A549 (cell line): ENCODE data around the gene ALDH1B1. TPM values are rescaled to one million over a fixed set of nuclear protein-coding genes. Genes with fewer than 3 reads are reported as not detected.

Experiments
- ATAC-seq, 2 experiments: fragments of 200-7000 bp in 1 of 2; fragments of >200 bp in 1 of 2; cut with Nextera tagmentation in 1 of 2; cut with Tn5 transposase in 1 of 2; 3 replicates each; pipeline versions ENCODE4 v1.8.0 to v1.9.1; 2018 to 2020; ENCODE audit warnings: mild to moderate bottlenecking in 1 of 2, moderate library complexity in 1 of 2
- CTCF ChIA-PET: fragments of 300-600 bp; sonication (Branson Sonifier 250); formaldehyde crosslinking; extraction: SDS; loops from one replicate; lab custom pipeline; 2021; ENCODE audit warnings: antibody characterized with exemption, inconsistent platforms; lab: Yijun Ruan, JAX
- POLR2A ChIA-PET: fragments of 350-600 bp; formaldehyde crosslinking; extraction: SDS; loops from one replicate; lab custom pipeline; 2021; ENCODE audit warnings: antibody characterized with exemption, inconsistent platforms; lab: Yijun Ruan, JAX
- DNase-seq, 2 experiments: peaks; one replicate each; pipeline versions ENCODE4 v3.0.0 to v3.0.0-alpha.2; 2011 to 2016; ENCODE audit warnings: low read depth in 1 of 2, low spot score in 1 of 2
- FAIRE-seq: peaks from 2 replicates; lab custom pipeline; 2011; peaks lifted over from hg19 to GRCh38; lab: Jason Lieb, UNC
- H3K27ac ChIP-seq, 2 experiments: fragments of >200 bp; sonication (Bioruptor Twin); formaldehyde crosslinking; 3 replicates each; pipeline ENCODE4 v1.5.1; 2016 to 2017
- H3K4me1 ChIP-seq: fragments of >200 bp; sonication (Bioruptor Twin); formaldehyde crosslinking; 3 replicates; pipeline ENCODE4 v1.6.1; 2016
- H3K4me2 ChIP-seq: fragments of >200 bp; sonication (Bioruptor Twin); formaldehyde crosslinking; 3 replicates; pipeline ENCODE4 v1.6.1; 2016
- H3K4me3 ChIP-seq: fragments of >200 bp; sonication (Bioruptor Twin); formaldehyde crosslinking; 3 replicates; pipeline ENCODE4 v1.5.1; 2016
- H3K9me3 ChIP-seq: fragments of >200 bp; sonication (Bioruptor Twin); formaldehyde crosslinking; 3 replicates; pipeline ENCODE4 v1.6.1; 2016
- BHLHE40 ChIP-seq: IDR thresholded peaks from 2 replicates; pipeline ENCODE4 v1.6.1; 2012; ENCODE audit warnings: low read depth, low read length, inconsistent platforms
- CEBPB ChIP-seq, 2 experiments: fragments of >200 bp in 1 of 2; sonication (Bioruptor Twin) in 1 of 2; formaldehyde crosslinking in 1 of 2; IDR thresholded peaks; 2 replicates each; pipeline ENCODE4 v1.6.1; 2012 to 2016
- CHD2 ChIP-seq: fragments of 150-350 bp; IDR thresholded peaks from 2 replicates; pipeline ENCODE4 v1.6.1; 2014; ENCODE audit warnings: low read length; ENCODE audit not compliant: partially characterized antibody
- CHD4 ChIP-seq: fragments of 200-600 bp; sonication (generic); IDR thresholded peaks from 2 replicates; pipeline ENCODE4 v1.6.1; 2016; ENCODE audit warnings: antibody characterized with exemption, mild to moderate bottlenecking, borderline replicate concordance
- EHF ChIP-seq: fragments of 250-450 bp; sonication (Bioruptor Pico); IDR thresholded peaks from 2 replicates; pipeline ENCODE4 v1.5.0; 2020; ENCODE audit warnings: mild to moderate bottlenecking
- ESRRA ChIP-seq: fragments of 150-350 bp; IDR thresholded peaks from 2 replicates; pipeline ENCODE4 v1.6.1; 2014; ENCODE audit warnings: mild to moderate bottlenecking, low read length, borderline replicate concordance
- FOSB ChIP-seq: fragments of 250-450 bp; sonication (Bioruptor Pico); IDR thresholded peaks from 2 replicates; pipeline ENCODE4 v1.5.0; 2020; ENCODE audit warnings: mild to moderate bottlenecking, moderate library complexity
- FOSL2 ChIP-seq, 2 experiments: fragments of 450-650 bp in 1 of 2; fragments of >200 bp in 1 of 2; sonication (Bioruptor Twin) in 1 of 2; formaldehyde crosslinking; IDR thresholded peaks; 2 replicates each; pipeline versions ENCODE4 v1.5.0 to v1.6.1; 2016 to 2020; ENCODE audit warnings: mild to moderate bottlenecking in 1 of 2, moderate library complexity in 1 of 2
- FOXS1 ChIP-seq: fragments of 250-450 bp; sonication (Bioruptor Pico); IDR thresholded peaks from 2 replicates; pipeline ENCODE4 v1.5.0; 2020; ENCODE audit warnings: mild to moderate bottlenecking, moderate library complexity
- GATA3 ChIP-seq: IDR thresholded peaks from 2 replicates; pipeline ENCODE4 v1.6.1; 2012; ENCODE audit warnings: borderline replicate concordance
- HDAC2 ChIP-seq: fragments of 200-600 bp; sonication (generic); IDR thresholded peaks from 2 replicates; pipeline ENCODE4 v1.6.1; 2016
- NPAS2 ChIP-seq: fragments of 250-450 bp; sonication (Bioruptor Pico); IDR thresholded peaks from 2 replicates; pipeline ENCODE4 v1.8.0; 2022; ENCODE audit warnings: mild to moderate bottlenecking, moderate library complexity, borderline replicate concordance
- POLR2AphosphoS2 ChIP-seq: conservative IDR thresholded peaks from 2 replicates; pipeline ENCODE4 v1.6.1; 2012; ENCODE audit warnings: low read length, improper control_type of control experiment, inconsistent platforms
- RCOR1 ChIP-seq: fragments of 150-350 bp; IDR thresholded peaks from 2 replicates; pipeline ENCODE4 v1.6.1; 2014; ENCODE audit warnings: antibody characterized with exemption, low read length, low read depth
- TFCP2L1 ChIP-seq: fragments of 250-450 bp; sonication (Bioruptor Pico); IDR thresholded peaks from 2 replicates; pipeline ENCODE4 v1.5.0; 2021; ENCODE audit warnings: mild to moderate bottlenecking
- TP53 ChIP-seq: fragments of 250-450 bp; sonication (Bioruptor Pico); IDR thresholded peaks from 2 replicates; pipeline ENCODE4 v1.5.0; 2021; ENCODE audit warnings: mild to moderate bottlenecking, moderate library complexity
- ZSCAN20 ChIP-seq: fragments of 250-450 bp; sonication (Bioruptor Pico); IDR thresholded peaks from 2 replicates; pipeline ENCODE4 v1.8.0; 2022; ENCODE audit warnings: mild to moderate bottlenecking, moderate library complexity
- WGBS: methylation state at CpG from one replicate; pipeline ENCODE4 v1.1.6; 2017; ENCODE audit errors: missing lambda C conversion rate; 5-methylcytosine and 5-hydroxymethylcytosine counted together
- polyA plus RNA-seq, 4 experiments: library from polyadenylated mRNA; depleted of rRNA in 3 of 4; stranded (reverse); fragments of >200 nt; fragmentation: RNase III in 1 of 4; extraction: RNeasy Plus Mini Kit Qiagen cat#74134 plus additional on column Dnase treatment in 1 of 4; gene quantifications; 2 replicates in 3 of 4; 3 replicates in 1 of 4; pipeline ENCODE4 v1.2.3, GENCODE V29; 2011 to 2017
- TF ChIP-seq, protein P1 (sequence below): fragments of 150-350 bp; IDR thresholded peaks from 2 replicates; pipeline ENCODE4 v1.6.1; 2014; ENCODE audit warnings: low read depth, mild to moderate bottlenecking, low read length
- TF ChIP-seq, protein P2 (sequence below): fragments of 200-600 bp; sonication (generic); IDR thresholded peaks from 2 replicates; pipeline ENCODE4 v1.6.1; 2016; ENCODE audit warnings: antibody characterized with exemption, mild to moderate bottlenecking, moderate library complexity
- TF ChIP-seq, protein P3 (sequence below): IDR thresholded peaks from 2 replicates; pipeline ENCODE4 v1.6.1; 2012; ENCODE audit warnings: low read depth, borderline replicate concordance

Gene ALDH1B1
- polyA plus RNA-seq, 2 of the 4 experiments (the other 2 are of a cell fraction) = 40.2 to 71.8 TPM

DNA sequence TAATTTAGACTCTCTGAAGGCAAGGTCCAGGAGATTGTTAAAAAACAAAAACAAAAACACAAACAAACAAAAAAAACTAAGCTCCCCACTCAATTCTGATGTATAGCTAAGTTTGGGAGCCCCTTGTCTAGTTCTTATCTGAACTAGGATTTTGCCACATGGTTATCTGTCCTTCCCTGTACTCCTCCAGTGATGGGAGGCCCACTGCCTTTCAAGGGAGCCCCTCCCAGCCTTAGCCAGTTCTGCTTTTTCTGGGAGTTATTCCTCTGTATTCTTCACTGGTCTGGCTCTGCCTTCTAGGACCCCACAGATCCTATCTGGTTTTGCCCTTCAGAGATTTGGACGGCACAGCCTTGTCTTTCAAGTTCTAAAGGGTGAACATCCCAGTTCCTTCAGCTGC, 2.1 kb upstream of the ALDH1B1 start:
- H3K4me3 ChIP-seq = no peak overlapping the region
- CTCF ChIA-PET = interaction anchor here (0.7 to 3.9 kb wide), 5 partner anchors 10 to 475 kb away, joined by 3 to 18 read pairs (median 11); no protein-coding TSS in a partner anchor
- ATAC-seq (no peak), DNase-seq (no peak), FAIRE-seq (no peak)
- POLR2A ChIA-PET = no interaction called here
- 83% methylated on average over 1 of the region's 1 CpG for WGBS
- 0 out of 3 replicates have a peak, but pooled peaks cover 2% of the 10 kb centered on the region for H3K9me3 ChIP-seq
- TF ChIP-seq FOSB (CRISPR knock-in tag) (no peak), HDAC2 (no peak), ZSCAN20 (CRISPR knock-in tag) (no peak), BHLHE40 (no peak), ESRRA (no peak), TP53 (CRISPR knock-in tag) (no peak), POLR2AphosphoS2 (no peak), GATA3 (no peak), NPAS2 (CRISPR knock-in tag) (no peak), RCOR1 (no peak), CHD2 (no peak), CHD4 (no peak), CEBPB (IDR thresholded peaks at IDR 0.05) (no peak), TFCP2L1 (CRISPR knock-in tag) (no peak)
- TF ChIP-seq, protein P1, sequence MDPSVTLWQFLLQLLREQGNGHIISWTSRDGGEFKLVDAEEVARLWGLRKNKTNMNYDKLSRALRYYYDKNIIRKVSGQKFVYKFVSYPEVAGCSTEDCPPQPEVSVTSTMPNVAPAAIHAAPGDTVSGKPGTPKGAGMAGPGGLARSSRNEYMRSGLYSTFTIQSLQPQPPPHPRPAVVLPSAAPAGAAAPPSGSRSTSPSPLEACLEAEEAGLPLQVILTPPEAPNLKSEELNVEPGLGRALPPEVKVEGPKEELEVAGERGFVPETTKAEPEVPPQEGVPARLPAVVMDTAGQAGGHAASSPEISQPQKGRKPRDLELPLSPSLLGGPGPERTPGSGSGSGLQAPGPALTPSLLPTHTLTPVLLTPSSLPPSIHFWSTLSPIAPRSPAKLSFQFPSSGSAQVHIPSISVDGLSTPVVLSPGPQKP = no peak
- TF ChIP-seq, protein P2, sequence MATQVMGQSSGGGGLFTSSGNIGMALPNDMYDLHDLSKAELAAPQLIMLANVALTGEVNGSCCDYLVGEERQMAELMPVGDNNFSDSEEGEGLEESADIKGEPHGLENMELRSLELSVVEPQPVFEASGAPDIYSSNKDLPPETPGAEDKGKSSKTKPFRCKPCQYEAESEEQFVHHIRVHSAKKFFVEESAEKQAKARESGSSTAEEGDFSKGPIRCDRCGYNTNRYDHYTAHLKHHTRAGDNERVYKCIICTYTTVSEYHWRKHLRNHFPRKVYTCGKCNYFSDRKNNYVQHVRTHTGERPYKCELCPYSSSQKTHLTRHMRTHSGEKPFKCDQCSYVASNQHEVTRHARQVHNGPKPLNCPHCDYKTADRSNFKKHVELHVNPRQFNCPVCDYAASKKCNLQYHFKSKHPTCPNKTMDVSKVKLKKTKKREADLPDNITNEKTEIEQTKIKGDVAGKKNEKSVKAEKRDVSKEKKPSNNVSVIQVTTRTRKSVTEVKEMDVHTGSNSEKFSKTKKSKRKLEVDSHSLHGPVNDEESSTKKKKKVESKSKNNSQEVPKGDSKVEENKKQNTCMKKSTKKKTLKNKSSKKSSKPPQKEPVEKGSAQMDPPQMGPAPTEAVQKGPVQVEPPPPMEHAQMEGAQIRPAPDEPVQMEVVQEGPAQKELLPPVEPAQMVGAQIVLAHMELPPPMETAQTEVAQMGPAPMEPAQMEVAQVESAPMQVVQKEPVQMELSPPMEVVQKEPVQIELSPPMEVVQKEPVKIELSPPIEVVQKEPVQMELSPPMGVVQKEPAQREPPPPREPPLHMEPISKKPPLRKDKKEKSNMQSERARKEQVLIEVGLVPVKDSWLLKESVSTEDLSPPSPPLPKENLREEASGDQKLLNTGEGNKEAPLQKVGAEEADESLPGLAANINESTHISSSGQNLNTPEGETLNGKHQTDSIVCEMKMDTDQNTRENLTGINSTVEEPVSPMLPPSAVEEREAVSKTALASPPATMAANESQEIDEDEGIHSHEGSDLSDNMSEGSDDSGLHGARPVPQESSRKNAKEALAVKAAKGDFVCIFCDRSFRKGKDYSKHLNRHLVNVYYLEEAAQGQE = no peak
- TF ChIP-seq, protein P3, sequence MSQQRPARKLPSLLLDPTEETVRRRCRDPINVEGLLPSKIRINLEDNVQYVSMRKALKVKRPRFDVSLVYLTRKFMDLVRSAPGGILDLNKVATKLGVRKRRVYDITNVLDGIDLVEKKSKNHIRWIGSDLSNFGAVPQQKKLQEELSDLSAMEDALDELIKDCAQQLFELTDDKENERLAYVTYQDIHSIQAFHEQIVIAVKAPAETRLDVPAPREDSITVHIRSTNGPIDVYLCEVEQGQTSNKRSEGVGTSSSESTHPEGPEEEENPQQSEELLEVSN = no peak
- no peak overlapping the region for H3K4me2 ChIP-seq
- H3K27ac ChIP-seq = no peak overlapping the region
- peaks cover 14% of the 10 kb centered on the region; the same call in 1 of the 3 replicates for H3K4me1 ChIP-seq

DNA sequence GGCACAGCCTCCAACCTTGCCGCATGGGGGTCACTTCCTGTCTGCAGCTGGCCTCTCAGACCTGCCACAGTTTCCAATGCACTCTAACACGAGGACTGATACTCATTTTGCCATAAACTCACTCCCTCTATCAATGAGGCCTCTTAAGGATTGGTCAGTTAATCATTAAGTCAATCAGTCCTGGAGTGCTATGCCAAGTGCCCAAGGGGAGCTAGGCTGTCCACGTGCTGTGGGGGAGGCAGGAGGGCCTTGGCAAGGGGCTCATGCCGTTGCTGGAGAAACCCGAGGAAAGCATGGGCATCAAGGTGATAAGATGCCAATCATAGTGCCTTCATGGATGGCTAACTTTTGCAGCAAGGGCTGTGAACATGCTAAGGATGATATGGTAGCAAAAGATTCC, 1.7 kb upstream of the ALDH1B1 start:
- no peak overlapping the region for H3K4me2 ChIP-seq
- 61% methylated on average over 5 of the region's 5 CpGs for WGBS
- DNase-seq (no peak), FAIRE-seq (no peak), ATAC-seq (no peak)
- TF ChIP-seq TP53 (CRISPR knock-in tag) = no peak
- no peak for TF ChIP-seq FOXS1
- no peak for TF ChIP-seq RCOR1
- TF ChIP-seq FOSL2 (IDR thresholded peaks at IDR 0.05) = no peak
- no peak for TF ChIP-seq FOSL2 (CRISPR knock-in tag; IDR thresholded peaks at IDR 0.05)
- no peak for TF ChIP-seq EHF (CRISPR knock-in tag)
- no peaks in the 10 kb centered on the region for H3K9me3 ChIP-seq
- H3K4me1 ChIP-seq = peaks cover 14% of the 10 kb centered on the region; the same call in 1 of the 3 replicates
- POLR2A ChIA-PET = no interaction called here
- H3K27ac ChIP-seq = no peak overlapping the region
- H3K4me3 ChIP-seq = no peak overlapping the region
- CTCF ChIA-PET = interaction anchor here (0.7 to 3.9 kb wide), 5 partner anchors 10 to 476 kb away, joined by 3 to 18 read pairs (median 11); no protein-coding TSS in a partner anchor
